NB4 (cell line): ENCODE measurements around the gene CCDC81.

Experiments
- DNase-seq: peaks from one replicate; pipeline ENCODE4 v3.0.0; 2010; ENCODE audit warnings: low read depth
- H3K4me3 ChIP-seq: one replicate; pipeline ENCODE4 v1.5.1; 2011; ENCODE audit warnings: mild to moderate bottlenecking, low read depth, low read length, moderate library complexity
- MYC ChIP-seq: IDR thresholded peaks from 2 replicates; pipeline ENCODE4 v1.6.1; 2011; ENCODE audit warnings: low read depth, low read length
- POLR2A ChIP-seq: IDR thresholded peaks from 2 replicates; pipeline ENCODE4 v1.6.1; 2011; ENCODE audit warnings: mild to moderate bottlenecking; ENCODE audit not compliant: insufficient read length; ENCODE audit errors: extremely low read depth
- TF ChIP-seq, protein P1 (sequence below): IDR thresholded peaks from one replicate; pipeline ENCODE4 v1.5.1; 2012; ENCODE audit warnings: low read depth, low read length
- TF ChIP-seq, protein P2 (sequence below): IDR thresholded peaks from 2 replicates; pipeline ENCODE4 v1.6.1; 2011; ENCODE audit warnings: low read depth, low read length

The CCDC81 gene

DNA sequence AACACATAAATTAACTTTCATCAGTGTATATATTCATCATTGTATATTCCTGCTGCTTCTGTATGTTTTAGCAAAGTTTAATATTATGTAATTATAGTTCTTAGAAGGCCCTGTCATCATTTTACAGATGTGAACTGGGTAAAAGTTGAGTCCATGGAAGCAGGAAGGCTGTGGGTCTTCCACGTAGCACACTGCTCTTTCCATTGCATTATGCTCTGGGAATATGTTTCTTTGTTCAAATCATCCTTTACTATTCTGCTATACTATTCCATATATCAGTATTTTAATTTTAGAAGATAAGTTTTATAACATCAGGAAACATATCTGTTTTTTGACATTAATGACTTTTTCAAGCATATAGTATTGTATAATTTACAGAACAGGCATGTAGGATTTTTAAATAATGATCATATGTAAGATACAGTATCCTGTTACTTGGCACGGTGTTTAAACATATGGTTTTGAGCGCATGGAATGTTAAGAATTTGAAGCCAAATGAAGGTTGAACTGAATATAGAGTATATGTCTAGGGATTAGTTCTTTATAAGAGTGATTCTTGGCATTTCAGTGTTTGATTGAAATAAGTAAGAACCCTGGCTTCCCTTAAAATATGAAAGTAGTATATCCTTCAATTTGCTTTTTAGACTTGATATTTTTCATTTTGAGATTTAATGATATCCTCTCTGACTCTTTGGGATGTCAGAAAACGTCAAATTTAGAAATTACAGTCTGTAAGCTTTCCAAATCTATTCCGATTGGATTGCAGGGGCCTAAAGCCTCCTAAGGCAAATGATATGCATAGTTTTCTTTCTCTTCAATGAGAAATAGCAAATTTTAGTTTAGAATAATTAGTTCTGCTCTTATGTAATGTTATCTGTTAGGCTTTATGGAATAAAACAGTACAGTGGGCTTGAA lies 8.6 kb downstream of the CCDC81 start:
- no peak overlapping the region for H3K4me3 ChIP-seq
- no peak for DNase-seq
- TF ChIP-seq, protein P1, sequence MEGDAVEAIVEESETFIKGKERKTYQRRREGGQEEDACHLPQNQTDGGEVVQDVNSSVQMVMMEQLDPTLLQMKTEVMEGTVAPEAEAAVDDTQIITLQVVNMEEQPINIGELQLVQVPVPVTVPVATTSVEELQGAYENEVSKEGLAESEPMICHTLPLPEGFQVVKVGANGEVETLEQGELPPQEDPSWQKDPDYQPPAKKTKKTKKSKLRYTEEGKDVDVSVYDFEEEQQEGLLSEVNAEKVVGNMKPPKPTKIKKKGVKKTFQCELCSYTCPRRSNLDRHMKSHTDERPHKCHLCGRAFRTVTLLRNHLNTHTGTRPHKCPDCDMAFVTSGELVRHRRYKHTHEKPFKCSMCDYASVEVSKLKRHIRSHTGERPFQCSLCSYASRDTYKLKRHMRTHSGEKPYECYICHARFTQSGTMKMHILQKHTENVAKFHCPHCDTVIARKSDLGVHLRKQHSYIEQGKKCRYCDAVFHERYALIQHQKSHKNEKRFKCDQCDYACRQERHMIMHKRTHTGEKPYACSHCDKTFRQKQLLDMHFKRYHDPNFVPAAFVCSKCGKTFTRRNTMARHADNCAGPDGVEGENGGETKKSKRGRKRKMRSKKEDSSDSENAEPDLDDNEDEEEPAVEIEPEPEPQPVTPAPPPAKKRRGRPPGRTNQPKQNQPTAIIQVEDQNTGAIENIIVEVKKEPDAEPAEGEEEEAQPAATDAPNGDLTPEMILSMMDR, result no peak
- TF ChIP-seq, protein P2, sequence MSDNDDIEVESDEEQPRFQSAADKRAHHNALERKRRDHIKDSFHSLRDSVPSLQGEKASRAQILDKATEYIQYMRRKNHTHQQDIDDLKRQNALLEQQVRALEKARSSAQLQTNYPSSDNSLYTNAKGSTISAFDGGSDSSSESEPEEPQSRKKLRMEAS, result no peak
- no peak for TF ChIP-seq MYC
- no peak for TF ChIP-seq POLR2A

DNA sequence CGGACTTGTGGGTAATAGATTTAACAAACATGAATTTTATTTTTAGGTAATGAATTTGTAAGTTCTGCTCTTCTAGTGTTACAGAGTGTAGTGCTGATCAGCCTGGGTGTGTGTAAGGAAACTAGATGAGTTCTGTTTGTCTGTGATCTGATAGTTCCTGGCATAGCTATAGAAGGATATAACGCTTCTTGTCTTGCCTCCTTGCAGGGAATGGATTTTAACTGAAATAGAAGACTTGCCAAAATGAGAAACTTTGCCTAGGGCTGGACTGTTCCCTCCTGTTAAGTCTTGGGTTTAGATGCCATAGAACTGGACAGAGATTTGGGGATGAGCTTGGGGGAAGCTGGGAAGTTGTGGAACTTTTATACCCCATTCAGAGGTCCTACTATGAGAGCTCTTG lies 11.6 kb downstream of the CCDC81 start:
- H3K4me3 ChIP-seq, result no peak overlapping the region
- DNase-seq, result no peak
- TF ChIP-seq, protein P2, result no peak
- no peak for TF ChIP-seq POLR2A
- TF ChIP-seq, protein P1, result no peak
- no peak for TF ChIP-seq MYC

DNA sequence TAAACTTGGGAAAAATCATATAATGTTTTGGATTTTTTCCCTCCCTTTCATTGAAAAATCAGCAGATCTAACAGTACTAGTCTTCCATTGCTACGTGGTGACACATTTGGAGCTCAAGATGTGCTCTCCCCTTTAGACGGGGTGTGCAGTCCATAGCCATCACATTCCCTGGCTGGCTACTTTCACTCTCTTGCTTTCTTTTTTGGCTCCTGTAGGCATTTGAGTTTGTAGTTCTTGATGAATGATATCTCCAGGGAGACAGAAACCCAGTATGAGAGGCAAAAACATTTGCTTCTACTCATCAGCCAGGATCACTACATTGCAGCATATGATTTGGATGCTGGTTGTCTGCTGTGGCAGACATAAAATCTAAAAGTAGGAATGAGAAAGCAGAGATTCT lies 12.1 kb downstream of the CCDC81 start:
- no peak for DNase-seq

DNA sequence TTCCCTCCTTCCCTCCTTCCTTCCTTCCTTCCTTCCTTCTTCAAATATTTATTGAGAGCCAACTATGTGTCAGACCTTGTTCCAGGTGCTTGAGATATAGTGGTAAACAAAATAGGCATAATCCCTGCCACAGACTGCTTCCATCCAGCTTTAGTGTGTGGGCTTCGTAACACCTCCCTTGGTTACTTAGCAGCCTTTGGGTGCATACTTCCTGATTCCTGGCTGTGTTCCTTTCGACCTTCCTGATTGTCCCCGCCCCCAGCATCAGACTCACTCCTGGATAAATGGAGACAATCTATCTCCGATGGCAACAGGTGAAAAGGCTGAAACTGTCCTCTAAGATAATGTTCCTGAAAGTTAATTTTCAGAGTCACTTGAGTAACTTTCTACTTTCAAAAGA lies 13.5 kb downstream of the CCDC81 start:
- DNase-seq, result no peak
- TF ChIP-seq, protein P1, result no peak
- no peak for TF ChIP-seq MYC
- TF ChIP-seq, protein P2, result no peak
- no peak for TF ChIP-seq POLR2A
- H3K4me3 ChIP-seq, result no peak overlapping the region

More for the DNA sequence above, 12.1 kb downstream of the CCDC81 start:
- no peak overlapping the region for H3K4me3 ChIP-seq
- TF ChIP-seq, protein P1, result no peak
- no peak for TF ChIP-seq MYC
- TF ChIP-seq, protein P2, result no peak
- no peak for TF ChIP-seq POLR2A

DNA sequence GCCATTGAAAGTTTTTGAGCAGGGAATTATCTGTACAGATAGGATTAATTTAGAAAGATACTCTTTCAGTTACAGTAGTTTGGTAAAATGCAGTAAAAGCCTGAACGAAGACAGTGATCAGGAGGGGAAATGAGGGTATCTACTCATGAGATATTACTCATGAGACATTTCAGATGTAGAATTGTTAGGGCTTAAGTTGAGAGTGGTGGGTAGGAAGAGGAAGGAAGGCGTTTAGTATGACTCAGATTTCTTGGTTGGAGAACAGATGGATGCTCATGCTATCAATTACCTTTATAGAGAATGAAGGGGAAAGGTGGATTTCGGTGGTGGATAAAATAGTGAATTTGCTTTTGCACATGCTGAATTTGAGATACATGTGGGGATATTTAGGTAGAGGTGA lies 15.8 kb downstream of the CCDC81 start:
- no peak for DNase-seq
- TF ChIP-seq MYC (no peak), POLR2A (no peak)
- TF ChIP-seq, protein P1, result no peak
- TF ChIP-seq, protein P2, result no peak
- no peak overlapping the region for H3K4me3 ChIP-seq
